Activated CD8-positive, alpha-beta T cell treated with anti-CD3 and anti-CD28 coated beads for 36 hours (primary cell): Measurements from ENCODE around the gene ADCYAP1R1. TPM values are rescaled to one million over a fixed set of nuclear protein-coding genes. Genes with fewer than 3 reads are reported as not detected.

ENCODE experiments used
- ATAC-seq: fragments of 200-7000 bp; cut with Tn5 transposase; one replicate; pipeline ENCODE4 v1.10.0; 2021; ENCODE audit warnings: mild to moderate bottlenecking, moderate library complexity
- CTCF ChIA-PET: fragments of 350-600 bp; sonication (Branson Sonifier 250); formaldehyde crosslinking; loops from one replicate; lab custom pipeline; 2021; ENCODE audit warnings: antibody characterized with exemption; lab: Charles Lee
- POLR2A ChIA-PET: fragments of 350-600 bp; sonication (Branson Sonifier 250); formaldehyde crosslinking; loops from one replicate; lab custom pipeline; 2021; ENCODE audit warnings: antibody characterized with exemption; lab: Charles Lee
- DNase-seq: peaks from one replicate; pipeline ENCODE4 v3.0.0-alpha.2; 2020
- H3K27ac Mint-ChIP-seq: one replicate; pipeline ENCODE4 v1.8.0; 2021; ENCODE audit warnings: mild to moderate bottlenecking, mixed read lengths
- H3K27me3 Mint-ChIP-seq: one replicate; pipeline ENCODE4 v1.8.0; 2021; ENCODE audit warnings: mixed read lengths
- H3K36me3 Mint-ChIP-seq: one replicate; pipeline ENCODE4 v1.8.0; 2021; ENCODE audit warnings: low read depth, mixed read lengths
- H3K4me1 Mint-ChIP-seq: one replicate; pipeline ENCODE4 v1.8.0; 2021; ENCODE audit warnings: low read depth, mixed read lengths
- H3K4me3 Mint-ChIP-seq: one replicate; pipeline ENCODE4 v1.8.0; 2021; ENCODE audit warnings: mild to moderate bottlenecking, moderate library complexity, mixed read lengths
- H3K9me3 Mint-ChIP-seq: one replicate; pipeline ENCODE4 v1.8.0; 2021; ENCODE audit warnings: mixed read lengths
- intact Hi-C: fragments of 100-400 bp; cut with micrococcal nuclease; formaldehyde crosslinking; loops from one replicate; pipeline ENCODE4 v1.10.0; 2022
- total RNA-seq, 2 experiments: library from RNA; stranded (reverse); gene quantifications; one replicate each; pipeline ENCODE4 v1.2.3, GENCODE V29; 2021
- TF ChIP-seq, protein P1 (sequence below): fragments of 200-600 bp; IDR thresholded peaks from one replicate; pipeline ENCODE4 v1.8.0; 2022; ENCODE audit warnings: antibody characterized with exemption, mild to moderate bottlenecking

The ADCYAP1R1 gene
- total RNA-seq, 2 experiments from 2014 or later: not detected

DNA sequence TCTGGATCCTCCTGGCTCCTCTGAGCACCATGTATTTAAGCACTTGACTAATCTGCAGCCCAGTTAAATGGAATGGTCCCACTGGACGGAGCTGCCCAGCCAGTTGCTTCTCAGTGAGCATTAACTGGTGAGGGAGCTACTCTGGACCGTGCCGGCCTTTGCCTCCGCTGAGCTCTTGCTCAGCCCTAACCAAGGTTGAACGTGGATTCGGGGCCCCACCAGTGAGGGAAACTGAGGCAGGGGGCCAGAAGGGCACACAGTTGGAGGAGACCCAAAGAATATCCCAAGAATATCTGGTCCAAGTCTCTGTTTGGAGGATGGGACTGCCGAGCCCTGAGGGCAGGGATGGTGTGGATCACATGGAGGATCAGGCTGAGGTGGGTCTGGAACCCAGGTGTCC lies 13.7 kb downstream of the ADCYAP1R1 start:
- TF ChIP-seq, protein P1, sequence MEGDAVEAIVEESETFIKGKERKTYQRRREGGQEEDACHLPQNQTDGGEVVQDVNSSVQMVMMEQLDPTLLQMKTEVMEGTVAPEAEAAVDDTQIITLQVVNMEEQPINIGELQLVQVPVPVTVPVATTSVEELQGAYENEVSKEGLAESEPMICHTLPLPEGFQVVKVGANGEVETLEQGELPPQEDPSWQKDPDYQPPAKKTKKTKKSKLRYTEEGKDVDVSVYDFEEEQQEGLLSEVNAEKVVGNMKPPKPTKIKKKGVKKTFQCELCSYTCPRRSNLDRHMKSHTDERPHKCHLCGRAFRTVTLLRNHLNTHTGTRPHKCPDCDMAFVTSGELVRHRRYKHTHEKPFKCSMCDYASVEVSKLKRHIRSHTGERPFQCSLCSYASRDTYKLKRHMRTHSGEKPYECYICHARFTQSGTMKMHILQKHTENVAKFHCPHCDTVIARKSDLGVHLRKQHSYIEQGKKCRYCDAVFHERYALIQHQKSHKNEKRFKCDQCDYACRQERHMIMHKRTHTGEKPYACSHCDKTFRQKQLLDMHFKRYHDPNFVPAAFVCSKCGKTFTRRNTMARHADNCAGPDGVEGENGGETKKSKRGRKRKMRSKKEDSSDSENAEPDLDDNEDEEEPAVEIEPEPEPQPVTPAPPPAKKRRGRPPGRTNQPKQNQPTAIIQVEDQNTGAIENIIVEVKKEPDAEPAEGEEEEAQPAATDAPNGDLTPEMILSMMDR: no peak
- H3K27ac Mint-ChIP-seq: no peak overlapping the region
- ChIA-PET CTCF (no interaction called here), POLR2A (no interaction called here)
- no peaks in the 10 kb centered on the region for H3K36me3 Mint-ChIP-seq
- ATAC-seq (no peak), DNase-seq (no peak)
- H3K27me3 Mint-ChIP-seq: no peaks in the 10 kb centered on the region
- H3K9me3 Mint-ChIP-seq: no peaks in the 10 kb centered on the region
- H3K4me3 Mint-ChIP-seq: no peak overlapping the region
- no peaks in the 10 kb centered on the region for H3K4me1 Mint-ChIP-seq
- intact Hi-C loops: no loop called here

DNA sequence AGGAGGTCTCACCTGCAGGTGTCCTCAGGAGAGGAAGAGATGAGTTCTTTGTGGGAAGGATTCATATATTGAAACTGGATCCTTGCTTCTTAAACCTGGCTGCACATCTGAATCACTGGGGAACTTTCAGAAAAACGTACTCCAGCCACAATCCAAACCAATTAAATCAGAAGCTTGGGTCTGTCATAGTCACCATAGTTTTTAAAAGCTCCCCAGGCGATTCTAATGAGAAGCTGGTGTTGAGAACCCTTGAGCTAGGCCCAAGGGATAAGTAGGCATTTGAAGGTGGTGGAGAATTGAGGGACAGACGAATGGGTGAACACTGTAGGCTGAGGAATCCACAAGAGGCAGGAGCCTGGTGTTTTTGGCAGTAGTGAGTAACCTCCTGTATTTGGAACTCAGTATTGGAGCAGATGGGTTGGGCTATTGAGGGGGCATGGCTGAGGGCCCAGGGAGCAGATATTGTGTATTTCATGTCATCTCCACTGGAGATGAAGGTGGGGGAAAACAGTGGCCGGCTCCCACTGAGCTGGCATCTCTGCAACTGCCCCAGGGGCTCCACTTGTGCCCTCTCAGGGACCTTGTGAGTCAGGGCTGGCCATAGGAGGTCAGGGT lies 14.5 kb downstream of the ADCYAP1R1 start:
- TF ChIP-seq, protein P1: no peak
- intact Hi-C loops: no loop called here
- no peak for ATAC-seq
- no peaks in the 10 kb centered on the region for H3K27me3 Mint-ChIP-seq
- POLR2A ChIA-PET: no interaction called here
- no peak for DNase-seq
- H3K4me3 Mint-ChIP-seq: no peak overlapping the region
- H3K36me3 Mint-ChIP-seq: no peaks in the 10 kb centered on the region
- H3K4me1 Mint-ChIP-seq: no peaks in the 10 kb centered on the region
- no peak overlapping the region for H3K27ac Mint-ChIP-seq
- CTCF ChIA-PET: interaction anchor here (1.2 kb wide), 1 partner anchor 83 kb away, joined by 5 read pairs; no protein-coding TSS in a partner anchor
- H3K9me3 Mint-ChIP-seq: no peaks in the 10 kb centered on the region

DNA sequence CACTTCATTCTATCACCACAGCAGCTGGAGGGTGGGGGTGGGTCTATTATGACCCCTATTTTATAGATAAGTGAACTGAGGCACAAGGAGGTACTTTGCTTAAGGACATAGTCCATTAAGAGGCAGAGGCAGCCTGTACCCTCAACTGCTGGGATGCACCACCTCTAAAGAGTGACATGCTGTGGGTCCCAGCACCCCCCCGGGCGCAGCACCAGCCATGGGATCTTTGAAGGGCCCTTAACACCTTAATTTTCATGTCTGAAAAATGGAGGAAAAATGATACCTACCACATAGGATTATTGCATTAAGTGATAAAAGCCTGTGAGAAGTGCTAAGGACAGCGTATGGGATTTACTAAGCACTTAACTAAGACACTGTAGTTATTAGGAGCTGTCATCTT lies 15.4 kb downstream of the ADCYAP1R1 start:
- no peak for DNase-seq
- no peaks in the 10 kb centered on the region for H3K9me3 Mint-ChIP-seq
- no peaks in the 10 kb centered on the region for H3K4me1 Mint-ChIP-seq
- H3K27me3 Mint-ChIP-seq: no peaks in the 10 kb centered on the region
- H3K36me3 Mint-ChIP-seq: no peaks in the 10 kb centered on the region
- POLR2A ChIA-PET: no interaction called here
- no peak for ATAC-seq
- H3K4me3 Mint-ChIP-seq: no peak overlapping the region
- intact Hi-C loops: no loop called here
- TF ChIP-seq, protein P1: no peak
- CTCF ChIA-PET: interaction anchor here (1.0 to 1.2 kb wide), 2 partner anchors 39 to 84 kb away, joined by 3 to 5 read pairs; no protein-coding TSS in a partner anchor
- H3K27ac Mint-ChIP-seq: no peak overlapping the region

DNA sequence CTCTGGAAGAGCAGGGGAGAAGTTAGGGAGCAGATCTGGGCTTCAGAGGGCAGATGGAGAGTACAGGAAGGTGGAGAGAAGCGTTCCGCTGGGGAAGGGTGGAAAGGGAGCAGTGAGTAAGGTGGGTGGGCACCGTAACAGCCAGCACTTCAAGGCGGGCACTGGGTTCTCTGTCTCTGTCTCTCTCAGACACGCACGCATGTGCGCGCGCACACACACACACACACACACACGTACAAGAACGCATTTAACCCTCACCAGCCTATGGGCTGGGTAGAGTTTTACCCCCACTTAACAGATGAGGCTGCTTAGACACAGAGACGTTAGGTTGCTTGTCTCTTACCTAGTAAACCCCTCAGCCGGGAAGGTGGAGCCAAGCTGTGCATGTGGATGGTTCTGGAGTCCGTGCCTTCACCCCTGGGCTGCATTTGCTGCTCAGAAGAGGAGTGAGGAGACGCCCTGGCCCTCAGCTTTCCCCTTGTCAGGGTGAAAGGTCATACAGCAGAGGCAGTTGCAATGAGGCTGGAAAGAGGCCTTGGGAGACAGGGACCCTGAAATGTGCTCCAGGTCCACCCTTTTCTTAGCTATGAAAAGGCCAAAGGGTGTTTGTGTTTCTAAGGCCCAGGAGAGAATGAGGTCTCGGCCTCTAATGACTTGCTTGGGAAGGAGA lies 16.0 kb downstream of the ADCYAP1R1 start:
- H3K9me3 Mint-ChIP-seq: no peaks in the 10 kb centered on the region
- H3K27me3 Mint-ChIP-seq: no peaks in the 10 kb centered on the region
- no peaks in the 10 kb centered on the region for H3K4me1 Mint-ChIP-seq
- POLR2A ChIA-PET: no interaction called here
- intact Hi-C loops: no loop called here
- DNase-seq: no peak
- H3K36me3 Mint-ChIP-seq: no peaks in the 10 kb centered on the region
- H3K27ac Mint-ChIP-seq: no peak overlapping the region
- TF ChIP-seq, protein P1: no peak
- ATAC-seq: no peak
- CTCF ChIA-PET: interaction anchor here (1.0 kb wide), 1 partner anchor 38 kb away, joined by 3 read pairs; no protein-coding TSS in a partner anchor
- no peak overlapping the region for H3K4me3 Mint-ChIP-seq

DNA sequence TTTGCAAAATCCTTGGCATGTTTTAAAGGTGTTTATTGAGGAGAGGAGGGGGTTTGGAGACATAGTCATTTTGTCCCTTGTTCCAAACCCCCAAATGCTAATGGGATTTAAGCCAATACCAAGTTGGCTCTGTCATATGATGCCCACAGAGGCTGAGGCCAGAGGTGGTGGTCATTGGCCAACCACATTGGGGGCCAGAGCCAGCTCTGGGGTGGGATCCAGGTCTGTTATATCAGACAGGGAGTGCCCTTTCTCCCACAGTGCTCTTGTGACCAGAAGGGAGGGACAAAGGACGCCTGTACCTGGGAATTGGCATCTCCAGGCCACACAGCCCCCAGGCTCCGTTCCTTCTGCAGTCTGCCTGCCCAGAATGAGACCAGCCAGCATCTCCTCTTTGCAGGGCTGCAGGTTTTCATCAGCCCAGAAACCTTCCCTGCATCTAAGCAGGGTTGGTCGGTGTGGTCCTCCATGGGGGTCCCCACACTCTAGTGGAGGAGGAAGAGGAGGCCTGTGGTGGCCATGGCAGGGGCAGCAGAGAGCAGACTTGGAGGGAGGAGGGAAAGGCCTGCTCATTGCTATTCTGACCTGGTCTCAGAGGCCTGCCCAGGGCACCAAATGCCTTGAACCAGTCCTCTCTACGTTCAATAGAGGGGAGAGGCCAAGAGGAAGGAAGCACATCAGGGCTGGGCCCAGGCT lies 17.9 kb downstream of the ADCYAP1R1 start:
- ATAC-seq (no peak), DNase-seq (no peak)
- ChIA-PET POLR2A (no interaction called here), CTCF (no interaction called here)
- H3K27me3 Mint-ChIP-seq: no peaks in the 10 kb centered on the region
- TF ChIP-seq, protein P1: no peak
- intact Hi-C loops: no loop called here
- H3K4me3 Mint-ChIP-seq: no peak overlapping the region
- no peaks in the 10 kb centered on the region for H3K9me3 Mint-ChIP-seq
- no peak overlapping the region for H3K27ac Mint-ChIP-seq
- no peaks in the 10 kb centered on the region for H3K36me3 Mint-ChIP-seq
- H3K4me1 Mint-ChIP-seq: no peaks in the 10 kb centered on the region
